Calu3 (cell line): ENCODE data around the gene PCGF3. TPM values are rescaled to one million over a fixed set of nuclear protein-coding genes. Genes with fewer than 3 reads are reported as not detected.
A peak's percentile ranks its signal among the peaks of the same experiment; 100 is the strongest.

ENCODE experiments used
- BruUV-seq: library from RNA; stranded (reverse); fragments of 400-500 nt; replicated peaks from 2 replicates; lab custom pipeline; 2021; lab: Mats Ljungman, UMichigan
- CTCF ChIA-PET: fragments of 300-600 bp; sonication (Branson Sonifier 250); formaldehyde crosslinking; loops from one replicate; lab custom pipeline; 2022; ENCODE audit warnings: antibody characterized with exemption; lab: Charles Lee
- DNase-seq: peaks from one replicate; pipeline ENCODE4 v3.0.0; 2022
- H3K27ac Mint-ChIP-seq: one replicate; pipeline ENCODE4 v1.8.0; 2022; ENCODE audit warnings: mixed read lengths; ENCODE audit not compliant: unreplicated experiment
- H3K27me3 Mint-ChIP-seq: one replicate; pipeline ENCODE4 v1.8.0; 2022; ENCODE audit warnings: mixed read lengths; ENCODE audit not compliant: unreplicated experiment
- H3K36me3 Mint-ChIP-seq: one replicate; pipeline ENCODE4 v1.8.0; 2022; ENCODE audit warnings: mild to moderate bottlenecking, moderate library complexity, mixed read lengths; ENCODE audit not compliant: insufficient read depth, unreplicated experiment
- H3K4me1 Mint-ChIP-seq: one replicate; pipeline ENCODE4 v1.8.0; 2022; ENCODE audit warnings: mild to moderate bottlenecking, low read depth, mixed read lengths; ENCODE audit not compliant: unreplicated experiment
- H3K4me3 Mint-ChIP-seq: one replicate; pipeline ENCODE4 v1.8.0; 2022; ENCODE audit warnings: mild to moderate bottlenecking, low read depth, moderate library complexity, mixed read lengths; ENCODE audit not compliant: unreplicated experiment
- H3K9me3 Mint-ChIP-seq: one replicate; pipeline ENCODE4 v1.8.0; 2022; ENCODE audit warnings: low read depth, mixed read lengths; ENCODE audit not compliant: unreplicated experiment
- CTCF ChIP-seq: fragments of 200-600 bp; IDR thresholded peaks from one replicate; pipeline ENCODE4 v1.8.0; 2022; ENCODE audit warnings: antibody characterized with exemption; ENCODE audit not compliant: unreplicated experiment
- intact Hi-C: fragments of 100-400 bp; cut with micrococcal nuclease; formaldehyde crosslinking; loops from one replicate; pipeline ENCODE4 v1.10.0; 2022; ENCODE audit not compliant: unreplicated experiment
- total RNA-seq: library from RNA; stranded (reverse); gene quantifications from 2 replicates; pipeline ENCODE4 v1.2.3, GENCODE V29; 2022

PCGF3 gene
- total RNA-seq, 1 experiment from 2014 or later: 30.0 TPM

GRCh38 chr4:675980-676870 is 29.4 kb upstream of the PCGF3 start:
- H3K27ac Mint-ChIP-seq: no peak overlapping the region

GRCh38 chr4:676871-677235 is 28.8 kb upstream of the PCGF3 start:
- CTCF ChIA-PET: no interaction called here
- no peaks in the 10 kb centered on the region for H3K9me3 Mint-ChIP-seq
- H3K4me1 Mint-ChIP-seq: peaks cover 17% of the 10 kb centered on the region
- H3K4me3 Mint-ChIP-seq: no peak overlapping the region
- H3K36me3 Mint-ChIP-seq: peaks cover 66% of the 10 kb centered on the region
- TF ChIP-seq CTCF: no peak
- no peaks in the 10 kb centered on the region for H3K27me3 Mint-ChIP-seq
- H3K27ac Mint-ChIP-seq: no peak overlapping the region
- intact Hi-C loops: no loop called here
- BruUV-seq: no TSS peak
- DNase-seq: no peak

More at GRCh38 chr4:675980-676870, 29.4 kb upstream of the PCGF3 start:
- Mint-ChIP-seq H3K27me3 (no peaks in the 10 kb centered on the region), H3K4me3 (no peak overlapping the region), H3K9me3 (no peaks in the 10 kb centered on the region), H3K4me1 (peaks cover 17% of the 10 kb centered on the region), H3K36me3 (peaks cover 65% of the 10 kb centered on the region)
- TF ChIP-seq CTCF: no peak
- DNase-seq: no peak
- intact Hi-C loops: no loop called here
- CTCF ChIA-PET: interaction anchor here (0.7 kb wide), 1 partner anchor 118 kb away, joined by 3 read pairs; no protein-coding TSS in a partner anchor
- no TSS peak for BruUV-seq

- no TSS peak for BruUV-seq
- Mint-ChIP-seq H3K27ac (peak overlapping the region; percentile 78), H3K4me1 (peaks cover 17% of the 10 kb centered on the region), H3K9me3 (no peaks in the 10 kb centered on the region), H3K27me3 (no peaks in the 10 kb centered on the region), H3K36me3 (peaks cover 63% of the 10 kb centered on the region), H3K4me3 (peak overlapping the region; percentile 49)
- intact Hi-C loops: no loop called here
- no peak for TF ChIP-seq CTCF
- CTCF ChIA-PET: no interaction called here
- peak; percentile 61 for DNase-seq
Observed at GRCh38 chr4:677431-678293, 28.0 kb upstream of the PCGF3 start.

- CTCF ChIA-PET: no interaction called here
- H3K27me3 Mint-ChIP-seq: no peaks in the 10 kb centered on the region
- intact Hi-C loops: no loop called here
- DNase-seq: no peak
- H3K4me1 Mint-ChIP-seq: peaks cover 10% of the 10 kb centered on the region
- TF ChIP-seq CTCF: no peak
- H3K9me3 Mint-ChIP-seq: no peaks in the 10 kb centered on the region
- H3K27ac Mint-ChIP-seq: peak overlapping the region; percentile 78
- peaks cover 56% of the 10 kb centered on the region for H3K36me3 Mint-ChIP-seq
- BruUV-seq: no TSS peak
- H3K4me3 Mint-ChIP-seq: peak overlapping the region; percentile 49
Observed at GRCh38 chr4:678331-679103, 27.1 kb upstream of the PCGF3 start.
